H1 (cell line): Measurements from ENCODE around the gene LTBP4. TPM values are rescaled to one million over a fixed set of nuclear protein-coding genes. Genes with fewer than 3 reads are reported as not detected.

Experiments
- CTCF ChIA-PET: fragments of 300-600 bp; sonication (Branson Sonifier 250); formaldehyde crosslinking; loops from one replicate; lab custom pipeline; 2021; ENCODE audit not compliant: partially characterized antibody; lab: Charles Lee
- POLR2A ChIA-PET: fragments of 300-600 bp; sonication (Branson Sonifier 250); formaldehyde crosslinking; loops from one replicate; lab custom pipeline; 2021; ENCODE audit warnings: inconsistent platforms; ENCODE audit not compliant: partially characterized antibody; lab: Charles Lee
- DNase-seq, 2 experiments: peaks; one replicate each; pipeline versions ENCODE4 v3.0.0 to v3.0.0-alpha.2; 2010 to 2022; ENCODE audit warnings: low spot score in 2 of 2, low read depth in 1 of 2, mixed read lengths in 1 of 2
- FAIRE-seq: peaks from 2 replicates; lab custom pipeline; 2011; peaks lifted over from hg19 to GRCh38; lab: Jason Lieb, UNC
- H2AFZ ChIP-seq: 2 replicates; pipeline ENCODE4 v1.8.1; 2012; ENCODE audit warnings: low read length, inconsistent platforms
- H2AK5ac ChIP-seq: 2 replicates; pipeline ENCODE4 v1.6.1; 2013; ENCODE audit warnings: low read depth, low read length
- H2BK120ac ChIP-seq: replicated peaks from 2 replicates; pipeline ENCODE3; 2013; ENCODE audit warnings: low read depth, low read length, inconsistent platforms
- H2BK12ac ChIP-seq: 2 replicates; pipeline ENCODE4 v1.6.1; 2013; ENCODE audit warnings: low read depth, low read length
- H2BK15ac ChIP-seq: 2 replicates; pipeline ENCODE4 v1.6.1; 2013; ENCODE audit warnings: low read length
- H2BK20ac ChIP-seq: 2 replicates; pipeline ENCODE4 v1.6.1; 2013; ENCODE audit warnings: low read length
- H2BK5ac ChIP-seq: 2 replicates; pipeline ENCODE4 v1.6.1; 2013; ENCODE audit warnings: low read depth, low read length
- H3K14ac ChIP-seq: 2 replicates; pipeline ENCODE4 v1.6.1; 2013; ENCODE audit warnings: inconsistent platforms; ENCODE audit not compliant: insufficient read length
- H3K18ac ChIP-seq: 2 replicates; pipeline ENCODE4 v1.6.1; 2013; ENCODE audit warnings: low read length; ENCODE audit errors: extremely low read depth
- H3K23ac ChIP-seq: 2 replicates; pipeline ENCODE4 v1.6.1; 2013; ENCODE audit warnings: inconsistent platforms; ENCODE audit not compliant: insufficient read length
- H3K23me2 ChIP-seq: 2 replicates; pipeline ENCODE4 v1.6.1; 2013; ENCODE audit warnings: low read depth, low read length
- H3K27ac ChIP-seq: 2 replicates; pipeline ENCODE4 v1.6.1; 2011; ENCODE audit warnings: low read depth, low read length, inconsistent platforms
- H3K27me3 ChIP-seq, 4 experiments: replicated peaks in 1 of 4; 1 replicate in 1 of 4; 2 replicates in 3 of 4; pipeline versions ENCODE4 v1.6.1 to v1.8.1; 2011 to 2013; ENCODE audit warnings: low read length in 3 of 4, mild to moderate bottlenecking in 3 of 4, inconsistent platforms in 2 of 4, mixed read lengths in 2 of 4, moderate library complexity in 1 of 4; ENCODE audit not compliant: control insufficient read depth in 3 of 4, insufficient read depth in 3 of 4; ENCODE audit errors: extremely low read depth in 1 of 4
- H3K36me3 ChIP-seq, 4 experiments: 2 replicates each; pipeline versions ENCODE4 v1.6.1 to v1.8.1; 2011 to 2013; ENCODE audit warnings: mild to moderate bottlenecking in 4 of 4, low read length in 3 of 4, moderate library complexity in 2 of 4, control low read depth in 1 of 4, inconsistent platforms in 1 of 4; ENCODE audit not compliant: insufficient read depth in 4 of 4, control insufficient read depth in 2 of 4
- H3K4ac ChIP-seq: replicated peaks from 2 replicates; pipeline ENCODE3; 2013; ENCODE audit warnings: low read length, low read depth, mixed read lengths, inconsistent platforms; ENCODE audit not compliant: insufficient read length
- H3K4me1 ChIP-seq, 4 experiments: replicated peaks in 1 of 4; 1 replicate in 1 of 4; 2 replicates in 3 of 4; pipeline versions ENCODE4 v1.6.1 to v1.8.1; 2011 to 2013; ENCODE audit warnings: low read length in 3 of 4, inconsistent platforms in 2 of 4, mixed read lengths in 1 of 4; ENCODE audit not compliant: insufficient read depth in 4 of 4, control insufficient read depth in 3 of 4
- H3K4me2 ChIP-seq, 2 experiments: 2 replicates each; pipeline versions ENCODE4 v1.6.1 to v1.8.1; 2011 to 2013; ENCODE audit warnings: low read depth in 2 of 2, low read length in 2 of 2, control low read depth in 1 of 2, inconsistent platforms in 1 of 2, mild to moderate bottlenecking in 1 of 2; ENCODE audit not compliant: insufficient read depth in 1 of 2
- H3K4me3 ChIP-seq, 4 experiments: fragments of 200-600, 300-600 bp in 1 of 4; sonication (generic), shearing (Covaris generic), sonication (Bioruptor Twin) in 1 of 4; 2 replicates each; pipeline versions ENCODE4 v1.5.1 to v1.8.1; 2011 to 2016; ENCODE audit warnings: low read length in 4 of 4, low read depth in 3 of 4, control low read depth in 2 of 4, inconsistent platforms in 2 of 4, mild to moderate bottlenecking in 2 of 4, mixed read lengths in 1 of 4, moderate library complexity in 1 of 4; ENCODE audit not compliant: insufficient read depth in 2 of 4; ENCODE audit errors: extremely low read depth in 1 of 4
- H3K56ac ChIP-seq: replicated peaks from 2 replicates; pipeline ENCODE3; 2013; ENCODE audit warnings: low read depth, mild to moderate bottlenecking, mixed read lengths, low read length, inconsistent platforms; ENCODE audit not compliant: insufficient read length
- H3K79me1 ChIP-seq: 2 replicates; pipeline ENCODE4 v1.6.1; 2013; ENCODE audit warnings: low read depth, low read length, control low read depth
- H3K79me2 ChIP-seq, 2 experiments: 2 replicates each; pipeline versions ENCODE4 v1.6.1 to v1.8.1; 2012 to 2013; ENCODE audit warnings: low read length in 2 of 2, mild to moderate bottlenecking in 2 of 2, inconsistent platforms in 1 of 2; ENCODE audit not compliant: insufficient read depth in 2 of 2, control insufficient read depth in 1 of 2
- H3K9ac ChIP-seq, 4 experiments: replicated peaks in 1 of 4; 1 replicate in 1 of 4; 2 replicates in 3 of 4; pipeline versions ENCODE4 v1.6.1 to v1.8.1; 2011 to 2013; ENCODE audit warnings: low read depth in 3 of 4, low read length in 3 of 4, control low read depth in 2 of 4, mild to moderate bottlenecking in 2 of 4, moderate library complexity in 2 of 4, inconsistent platforms in 1 of 4; ENCODE audit errors: extremely low read depth in 1 of 4
- H3K9me3 ChIP-seq, 2 experiments: 2 replicates each; pipeline versions ENCODE4 v1.6.1 to v1.8.1; 2012 to 2013; ENCODE audit warnings: mild to moderate bottlenecking in 2 of 2, moderate library complexity in 2 of 2, control low read depth in 1 of 2, inconsistent platforms in 1 of 2, low read depth in 1 of 2, low read length in 1 of 2, mixed read lengths in 1 of 2; ENCODE audit not compliant: insufficient read depth in 2 of 2
- H4K20me1 ChIP-seq, 2 experiments: replicated peaks in 1 of 2; 2 replicates each; pipeline versions ENCODE3 to v1.8.1; 2011 to 2013; ENCODE audit warnings: inconsistent platforms in 2 of 2, low read length in 2 of 2, mild to moderate bottlenecking in 1 of 2; ENCODE audit not compliant: insufficient read depth in 2 of 2, control insufficient read depth in 1 of 2
- H4K5ac ChIP-seq: 2 replicates; pipeline ENCODE4 v1.6.1; 2013; ENCODE audit warnings: low read length, low read depth, mixed read lengths, inconsistent platforms; ENCODE audit not compliant: insufficient read length
- H4K8ac ChIP-seq: 2 replicates; pipeline ENCODE4 v1.8.0; 2013; ENCODE audit warnings: mild to moderate bottlenecking, moderate library complexity, low read length, inconsistent platforms; ENCODE audit not compliant: insufficient read depth; ENCODE audit errors: extremely low read depth
- H4K91ac ChIP-seq: replicated peaks from 2 replicates; pipeline ENCODE3; 2013; ENCODE audit warnings: low read length, mixed read lengths, inconsistent platforms; ENCODE audit not compliant: insufficient read length
- CEBPB ChIP-seq: IDR thresholded peaks from 2 replicates; pipeline ENCODE4 v1.6.1; 2012; ENCODE audit warnings: low read depth, low read length
- CREB1 ChIP-seq: IDR thresholded peaks from 2 replicates; pipeline ENCODE4 v1.6.1; 2012; ENCODE audit warnings: inconsistent platforms
- E2F6 ChIP-seq: IDR thresholded peaks from 2 replicates; pipeline ENCODE4 v1.6.1; 2012; ENCODE audit warnings: inconsistent platforms
- EGR1 ChIP-seq: IDR thresholded peaks from 2 replicates; pipeline ENCODE4 v1.6.1; 2011; ENCODE audit warnings: low read depth, low read length, borderline replicate concordance
- EP300 ChIP-seq, 2 experiments: IDR thresholded peaks; 1 replicate in 1 of 2; 2 replicates in 1 of 2; pipeline ENCODE4 v1.6.1; 2011 to 2012; ENCODE audit warnings: low read depth in 2 of 2, low read length in 2 of 2, mild to moderate bottlenecking in 2 of 2, borderline replicate concordance in 1 of 2, inconsistent platforms in 1 of 2, moderate library complexity in 1 of 2
- JUN ChIP-seq: IDR thresholded peaks from 2 replicates; pipeline ENCODE4 v1.6.1; 2011; ENCODE audit warnings: low read depth, mild to moderate bottlenecking, improper control_type of control experiment, low read length
- SAP30 ChIP-seq: fragments of 300-600 bp; sonication (generic); IDR thresholded peaks from 2 replicates; pipeline ENCODE4 v1.7.1; 2012; ENCODE audit warnings: low read length, moderate library complexity, mild to moderate bottlenecking, inconsistent platforms; ENCODE audit not compliant: insufficient read depth, insufficient replicate concordance
- TAF7 ChIP-seq: optimal IDR thresholded peaks from 2 replicates; pipeline ENCODE3; 2011; ENCODE audit warnings: low read depth, mild to moderate bottlenecking, inconsistent platforms, low read length, moderate library complexity, borderline replicate concordance
- WGBS, 2 experiments: shearing (Covaris generic) in 1 of 2; methylation state at CpG; one replicate each; pipeline versions ENCODE4 v1.1.6 to v1.1.7; 2013 to 2015; ENCODE audit warnings: low lambda C conversion rate in 2 of 2, mixed read lengths in 2 of 2, inconsistent platforms in 1 of 2, low coverage in 1 of 2, missing lambda C conversion rate in 1 of 2; ENCODE audit not compliant: insufficient replicate concordance in 2 of 2, insufficient coverage in 1 of 2, insufficient read length in 1 of 2; ENCODE audit errors: extremely low coverage in 1 of 2, missing lambda C conversion rate in 1 of 2; 5-methylcytosine and 5-hydroxymethylcytosine counted together
- polyA plus RNA-seq, 7 experiments: library from polyadenylated mRNA; depleted of rRNA in 3 of 7; stranded (reverse) in 5 of 7; unstranded in 2 of 7; fragments of >200 nt in 5 of 7; fragments of 200-250 nt in 2 of 7; gene quantifications; 1 replicate in 5 of 7; 2 replicates in 1 of 7; 4 replicates in 1 of 7; pipeline versions ENCODE4 v1.2.1 to v1.2.3, GENCODE V29; 2011 to 2013; ENCODE audit warnings: missing spikeins in 2 of 7, mixed read lengths in 2 of 7
- total RNA-seq: library from RNA; stranded (reverse); fragmentation: NEBNext Ultra II Directional; extraction: Animal tissue kit (Norgen Biotek cat#: 25700); gene quantifications from 2 replicates; pipeline ENCODE4 v1.2.1, GENCODE V29; 2021

Gene LTBP4
- total and polyA plus RNA-seq, 2 of the 8 experiments (the other 6 are each of a cell fraction or from before 2014, with no cell fraction given) = 54.5 to 77.1 TPM

- Histone ChIP-seq H2AK5ac (no peak overlapping the region), H3K36me3 (peaks cover 3 to 23% (median 10%) of the 10 kb centered on the region in 4 experiments; a peak in 7 of 8 replicates), H3K4me1 (peaks cover 0 to 20% (median 9%) of the 10 kb centered on the region in 4 experiments; a peak in 6 of 7 replicates), H3K56ac (no peak overlapping the region), H4K8ac (no peak overlapping the region), H3K9ac (no peak overlapping the region), H3K4ac (no peak overlapping the region), H3K9me3 (no peaks in the 10 kb centered on the region), H3K79me1 (no peaks in the 10 kb centered on the region), H2BK12ac (no peak overlapping the region)
- WGBS, 2 experiments = 96% methylated on average over 18 of the region's 24 CpGs; no CpG with 5 or more reads in 1 of the 2 experiments
- DNase-seq = no peak
- CTCF ChIA-PET = interaction anchor here (0.6 to 5.3 kb wide), 2 partner anchors 8 to 151 kb away, joined by 3 to 51 read pairs; partner anchors contain the start of gene RAB4B
- TF ChIP-seq EGR1 (no peak), EP300 (IDR thresholded peaks at IDR 0.05; ENCODE audit: borderline replicate concordance in 1 of 2, low read depth in 2 of 2, low read length in 2 of 2) (no peak), SAP30 (no peak), CEBPB (no peak), JUN (no peak), TAF7 (no peak), CREB1 (no peak), E2F6 (no peak)
- TF ChIP-seq, all 59 proteins: peak for 0
- no peak for FAIRE-seq
- H3K27me3 ChIP-seq = no peaks in the 10 kb centered on the region
- no peak overlapping the region for H2BK5ac ChIP-seq
- H2BK20ac ChIP-seq = no peak overlapping the region
- no peak overlapping the region for H3K18ac ChIP-seq
- no peak overlapping the region for H3K27ac ChIP-seq
- no peak overlapping the region for H2BK15ac ChIP-seq
- POLR2A ChIA-PET = interaction anchor here (1.0 to 1.2 kb wide), 2 partner anchors 24 to 505 kb away, joined by 3 to 8 read pairs; no protein-coding TSS in a partner anchor
- H4K20me1 ChIP-seq = peaks cover 2 to 5% of the 10 kb centered on the region in 2 experiments
- no peak overlapping the region for H3K4me2 ChIP-seq
- H3K23ac ChIP-seq = no peak overlapping the region
- no peaks in the 10 kb centered on the region for H3K79me2 ChIP-seq
- no peak overlapping the region for H3K4me3 ChIP-seq
- no peak overlapping the region for H2BK120ac ChIP-seq
- H4K91ac ChIP-seq = no peak overlapping the region
- peaks cover 2% of the 10 kb centered on the region; the same call in 1 of the 2 replicates for H3K23me2 ChIP-seq
- H3K14ac ChIP-seq = no peak overlapping the region
- no peak overlapping the region for H4K5ac ChIP-seq
- H2AFZ ChIP-seq = no peak overlapping the region
Observed at GRCh38 chr19:40626918-40627317, 25.7 kb downstream of the LTBP4 start.
